GM23248 (cell line): ENCODE results near the gene AK8.

Experiments used
- EZH2 ChIP-seq: fragments of 200-600 bp; sonication (generic); IDR thresholded peaks from 2 replicates; pipeline ENCODE4 v1.6.1; 2018; ENCODE audit warnings: antibody characterized with exemption, mild to moderate bottlenecking; ENCODE audit not compliant: insufficient read depth, poor library complexity, severe bottlenecking
- EZH2phosphoT487 ChIP-seq: fragments of 200-600 bp; sonication (generic); IDR thresholded peaks from 2 replicates; pipeline ENCODE4 v1.6.1; 2018; ENCODE audit warnings: antibody characterized with exemption, moderate library complexity, mild to moderate bottlenecking, low read depth; ENCODE audit not compliant: insufficient read depth

GRCh38 chr9:132728071-132728470, 150.0 kb downstream of the AK8 start:
- TF ChIP-seq EZH2 (no peak), EZH2phosphoT487 (no peak)
